ENCODE data around the gene SERPIND1.

SERPIND1 gene

GRCh38 chr22:20776624-20777405 lies 2.9 kb downstream of the SERPIND1 start:
- no peak for DNase-seq

DNA sequence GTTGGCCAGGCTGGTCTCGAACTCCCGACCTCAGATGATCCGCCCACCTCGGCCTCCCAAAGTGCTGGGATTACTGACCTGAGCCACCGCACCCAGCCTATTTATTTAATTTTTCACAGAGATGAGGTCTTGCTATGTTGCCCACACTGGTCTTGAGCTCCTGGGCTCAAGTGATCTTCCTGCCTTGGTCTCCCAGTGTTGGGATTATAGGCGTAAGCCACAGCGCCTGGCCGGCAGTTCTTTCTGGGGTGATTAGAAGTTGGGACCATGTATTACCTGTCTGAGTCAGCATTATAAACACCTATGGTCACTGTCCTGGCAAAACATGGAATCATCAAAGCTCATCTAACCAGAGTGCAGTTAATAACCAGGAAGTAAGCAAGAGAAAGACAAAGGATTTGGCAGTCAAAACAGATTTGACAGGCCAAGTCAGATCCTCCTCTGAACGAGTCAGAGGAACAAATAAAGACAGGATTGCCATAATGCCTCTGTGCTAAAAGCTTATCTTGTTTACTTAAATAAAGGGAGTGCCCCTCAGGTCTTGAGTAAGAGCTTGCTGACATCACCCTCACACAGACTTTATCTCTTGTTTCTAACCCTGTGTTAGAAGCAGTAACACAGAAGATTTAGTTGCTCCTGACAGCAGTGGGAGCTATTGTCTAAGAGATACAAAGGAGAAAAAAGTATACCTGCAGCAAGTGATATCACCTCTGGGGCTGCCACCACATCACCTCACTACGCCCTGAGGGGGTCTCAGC lies 3.7 kb downstream of the SERPIND1 start:
- DNase-seq: peak; percentile 14

- DNase-seq: no peak
Observed at GRCh38 chr22:20779014-20779817, 5.3 kb downstream of the SERPIND1 start.

DNA sequence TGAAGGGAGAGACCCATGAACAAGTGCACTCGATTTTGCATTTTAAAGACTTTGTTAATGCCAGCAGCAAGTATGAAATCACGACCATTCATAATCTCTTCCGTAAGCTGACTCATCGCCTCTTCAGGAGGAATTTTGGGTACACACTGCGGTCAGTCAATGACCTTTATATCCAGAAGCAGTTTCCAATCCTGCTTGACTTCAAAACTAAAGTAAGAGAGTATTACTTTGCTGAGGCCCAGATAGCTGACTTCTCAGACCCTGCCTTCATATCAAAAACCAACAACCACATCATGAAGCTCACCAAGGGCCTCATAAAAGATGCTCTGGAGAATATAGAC lies 5.9 kb downstream of the SERPIND1 start:
- no peak for DNase-seq

GRCh38 chr22:20781272-20781990 lies 7.5 kb downstream of the SERPIND1 start:
- no peak for DNase-seq

DNA sequence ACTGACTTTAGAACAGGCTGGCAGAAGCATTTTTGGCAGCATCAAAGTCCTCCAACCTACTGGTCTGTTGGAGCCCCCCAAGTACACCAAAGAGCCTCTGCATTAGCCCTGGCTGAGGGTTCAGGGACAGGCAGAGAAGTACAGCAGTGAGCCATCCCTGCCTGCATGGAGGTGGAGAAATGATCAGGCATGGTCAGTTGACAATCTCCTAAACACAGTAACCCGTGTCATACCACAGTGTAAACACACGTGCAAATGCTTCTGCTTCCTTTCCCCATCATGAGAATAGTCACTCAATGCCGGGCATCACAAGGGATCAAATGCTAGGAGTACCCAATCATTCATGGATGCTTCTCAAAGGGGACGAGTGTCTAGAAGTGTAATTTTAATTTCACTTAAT lies 8.2 kb downstream of the SERPIND1 start:
- no peak for DNase-seq

DNA sequence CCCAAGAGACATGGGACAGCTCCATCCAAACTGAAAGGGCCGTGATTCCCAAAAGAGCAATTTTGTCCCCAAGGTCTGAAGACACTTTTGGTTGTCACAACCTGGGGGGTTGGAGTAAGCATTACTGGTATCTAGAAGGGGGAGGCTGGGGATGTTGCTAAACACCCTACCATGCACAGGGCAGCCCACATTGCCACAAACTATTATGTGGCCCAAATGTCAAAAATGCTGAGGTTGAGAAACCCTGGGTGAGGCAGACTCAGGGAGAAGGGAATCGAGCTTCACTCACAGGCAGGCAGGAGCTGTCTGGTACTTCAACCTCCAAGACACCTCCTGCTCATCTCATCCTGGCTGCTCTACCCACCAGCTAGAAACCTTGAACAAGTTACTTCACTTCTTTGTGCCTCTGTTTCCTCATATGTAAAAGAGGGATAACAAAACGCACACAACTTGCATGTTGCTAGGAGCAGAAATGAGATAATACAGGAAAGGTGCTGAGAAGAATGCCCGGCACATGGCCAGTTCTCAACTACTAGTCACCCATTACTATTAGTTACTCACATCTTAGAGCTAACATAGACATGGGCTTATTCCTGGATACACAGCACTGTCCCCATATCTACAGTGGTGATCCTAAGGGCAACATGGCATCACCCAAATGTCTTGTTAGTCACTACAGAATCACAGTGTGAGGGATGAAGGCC lies 8.8 kb downstream of the SERPIND1 start:
- DNase-seq: no peak

GRCh38 chr22:20783300-20783673 lies 9.4 kb downstream of the SERPIND1 start:
- no peak for DNase-seq

- no peak for DNase-seq
Observed at GRCh38 chr22:20783844-20784723, 10.2 kb downstream of the SERPIND1 start.

DNA sequence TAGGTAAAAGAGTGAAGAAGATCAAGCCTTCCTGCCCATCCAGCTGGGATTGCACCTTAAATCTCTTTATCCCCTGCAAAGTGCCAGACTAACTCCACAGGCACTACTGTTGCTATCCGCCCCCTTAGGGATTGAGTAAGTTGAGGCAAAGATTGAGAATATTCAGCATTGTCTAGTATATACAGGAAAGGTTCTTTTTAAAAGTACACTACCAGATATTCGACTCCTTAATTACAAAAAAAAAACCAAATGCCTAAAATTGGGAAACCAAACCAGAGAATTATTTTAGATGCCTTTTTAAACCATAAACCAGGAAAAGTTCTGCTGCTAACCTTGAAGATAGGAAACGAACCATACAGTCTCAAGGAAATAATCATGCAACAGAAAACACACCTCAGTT lies 11.5 kb downstream of the SERPIND1 start:
- DNase-seq: no peak

GRCh38 chr22:20786048-20786447 lies 12.1 kb downstream of the SERPIND1 start:
- no peak for DNase-seq

GRCh38 chr22:20786536-20786979 lies 12.6 kb downstream of the SERPIND1 start:
- no peak for DNase-seq

DNA sequence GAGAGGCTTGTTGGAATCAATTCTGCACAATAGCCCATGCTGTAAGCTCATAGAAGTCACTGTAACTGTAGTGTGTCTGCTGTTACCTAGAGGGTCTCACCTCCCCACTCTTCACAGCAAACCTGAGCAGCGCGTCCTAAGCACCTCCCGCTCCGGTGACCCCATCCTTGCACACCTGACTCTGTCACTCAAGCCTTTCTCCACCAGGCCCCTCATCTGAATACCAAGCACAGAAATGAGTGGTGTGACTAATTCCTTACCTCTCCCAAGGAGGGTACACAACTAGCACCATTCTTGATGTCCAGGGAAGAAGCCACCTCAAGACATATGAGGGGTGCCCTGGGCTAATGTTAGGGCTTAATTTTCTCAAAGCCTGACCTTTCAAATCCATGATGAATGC lies 13.3 kb downstream of the SERPIND1 start:
- no peak for DNase-seq

DNA sequence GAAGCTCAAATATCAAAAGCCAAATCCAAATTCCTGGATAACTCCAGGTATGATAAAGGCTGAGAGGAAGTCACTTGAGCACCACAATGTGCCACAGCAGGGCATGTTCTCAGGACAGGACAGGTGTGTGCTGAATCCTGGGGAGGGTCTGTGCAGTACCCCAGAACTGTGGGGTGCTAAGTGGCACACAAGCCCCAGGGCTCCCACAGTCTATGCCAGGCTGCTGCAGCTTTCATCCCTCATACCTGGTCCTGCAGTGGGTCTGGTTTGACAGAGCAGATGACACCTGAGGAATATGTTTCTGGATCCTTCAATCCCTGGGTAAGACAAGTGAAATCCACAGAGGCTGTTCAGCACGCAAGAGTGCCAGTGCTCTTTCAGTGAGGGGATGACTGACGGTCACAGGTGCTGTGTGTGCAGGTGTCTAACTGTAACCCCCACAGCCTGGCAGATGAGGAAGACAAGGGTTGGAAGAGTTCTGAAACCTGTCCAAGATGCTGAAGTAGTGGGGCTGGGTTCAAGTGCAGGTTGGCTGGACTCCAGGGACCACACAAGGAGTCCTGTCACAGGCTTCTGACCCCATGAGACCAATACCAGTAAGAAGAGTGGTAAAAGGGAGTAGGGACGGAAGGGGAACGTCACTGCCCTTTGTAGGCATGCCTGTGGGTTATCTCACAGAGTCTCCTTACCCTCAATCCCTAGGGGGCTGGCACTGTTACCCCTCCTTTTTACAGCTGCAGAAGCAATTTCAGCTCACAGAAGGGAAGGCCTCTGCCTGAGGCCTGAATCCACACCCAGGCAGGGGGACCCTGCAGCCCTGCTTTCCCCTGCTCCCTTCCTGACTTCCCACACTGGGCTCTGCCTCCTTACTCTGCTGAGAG lies 14.1 kb downstream of the SERPIND1 start:
- no peak for DNase-seq

- DNase-seq: no peak
Observed at GRCh38 chr22:20788627-20789344, 14.9 kb downstream of the SERPIND1 start.

GRCh38 chr22:20792221-20792965 lies 18.5 kb downstream of the SERPIND1 start:
- no peak for DNase-seq

GRCh38 chr22:20792966-20793728 lies 19.2 kb downstream of the SERPIND1 start:
- no peak for DNase-seq

Measured in NCI-H187 treated with DMSO at 0.1 percent for 48 hours (cell line).